H9 (cell line): Measurements from ENCODE around the gene PDZK1IP1. TPM values are rescaled to one million over a fixed set of nuclear protein-coding genes. Genes with fewer than 3 reads are reported as not detected.
A peak's percentile ranks its signal among the peaks of the same experiment; 100 is the strongest.

Experiments used
- DNase-seq: peaks from one replicate; pipeline ENCODE4 v3.0.0-alpha.2; 2017
- H2AFZ ChIP-seq: one replicate; pipeline ENCODE4 v1.6.1; 2013; ENCODE audit warnings: mild to moderate bottlenecking, low read length, control low read depth, moderate library complexity
- H2AK5ac ChIP-seq: 2 replicates; pipeline ENCODE4 v1.6.1; 2013; ENCODE audit warnings: low read length, control low read depth, mixed read lengths; ENCODE audit not compliant: insufficient read length
- H2BK120ac ChIP-seq: one replicate; pipeline ENCODE4 v1.6.1; 2013; ENCODE audit warnings: low read depth, mild to moderate bottlenecking, low read length, control low read depth, inconsistent platforms; ENCODE audit not compliant: poor library complexity, severe bottlenecking
- H2BK12ac ChIP-seq: 2 replicates; pipeline ENCODE4 v1.6.1; 2013; ENCODE audit warnings: low read length, control low read depth, mixed read lengths, low read depth; ENCODE audit not compliant: insufficient read length
- H2BK15ac ChIP-seq: 2 replicates; pipeline ENCODE4 v1.6.1; 2013; ENCODE audit warnings: low read depth, low read length, control low read depth
- H2BK20ac ChIP-seq: one replicate; pipeline ENCODE4 v1.6.1; 2013; ENCODE audit warnings: low read depth, mild to moderate bottlenecking, low read length, control low read depth, inconsistent platforms; ENCODE audit not compliant: poor library complexity, severe bottlenecking
- H2BK5ac ChIP-seq: 2 replicates; pipeline ENCODE4 v1.6.1; 2013; ENCODE audit warnings: low read length, control low read depth, mixed read lengths; ENCODE audit not compliant: insufficient read length
- H3K14ac ChIP-seq: 2 replicates; pipeline ENCODE4 v1.6.1; 2013; ENCODE audit warnings: low read length, control low read depth; ENCODE audit not compliant: insufficient read depth
- H3K18ac ChIP-seq: 2 replicates; pipeline ENCODE4 v1.6.1; 2013; ENCODE audit warnings: low read depth, mild to moderate bottlenecking, mixed read lengths, low read length, control low read depth; ENCODE audit not compliant: insufficient read length
- H3K23ac ChIP-seq: 2 replicates; pipeline ENCODE4 v1.6.1; 2013; ENCODE audit warnings: low read length, control low read depth, mixed read lengths, low read depth; ENCODE audit not compliant: insufficient read length
- H3K23me2 ChIP-seq: 2 replicates; pipeline ENCODE4 v1.6.1; 2013; ENCODE audit warnings: low read depth, mild to moderate bottlenecking, mixed read lengths, low read length, control low read depth; ENCODE audit not compliant: insufficient read length, poor library complexity, severe bottlenecking
- H3K27ac ChIP-seq: 2 replicates; pipeline ENCODE4 v1.5.1; 2013; ENCODE audit warnings: low read length, control low read depth, mixed read lengths, low read depth; ENCODE audit not compliant: insufficient read length
- H3K27me3 ChIP-seq: 2 replicates; pipeline ENCODE4 v1.6.1; 2013; ENCODE audit warnings: low read length, control low read depth, inconsistent platforms; ENCODE audit not compliant: insufficient read depth
- H3K4ac ChIP-seq: 2 replicates; pipeline ENCODE4 v1.6.1; 2013; ENCODE audit warnings: low read depth, mild to moderate bottlenecking, control low read depth, inconsistent platforms, low read length, moderate library complexity
- H3K4me1 ChIP-seq: 2 replicates; pipeline ENCODE4 v1.6.1; 2013; ENCODE audit warnings: low read length, control low read depth, inconsistent platforms; ENCODE audit not compliant: insufficient read depth
- H3K4me2 ChIP-seq: 2 replicates; pipeline ENCODE4 v1.6.1; 2013; ENCODE audit warnings: low read length, control low read depth, mixed read lengths; ENCODE audit not compliant: insufficient read length, insufficient read depth
- H3K56ac ChIP-seq: 2 replicates; pipeline ENCODE4 v1.6.1; 2013; ENCODE audit warnings: low read depth, mild to moderate bottlenecking, mixed read lengths, low read length, control low read depth; ENCODE audit not compliant: insufficient read length
- H3K79me1 ChIP-seq: 2 replicates; pipeline ENCODE4 v1.6.1; 2013; ENCODE audit warnings: low read depth, mild to moderate bottlenecking, moderate library complexity, low read length, control low read depth, inconsistent platforms; ENCODE audit not compliant: insufficient read depth, poor library complexity, severe bottlenecking
- H3K79me2 ChIP-seq: 2 replicates; pipeline ENCODE4 v1.6.1; 2013; ENCODE audit warnings: low read length, control low read depth, inconsistent platforms; ENCODE audit not compliant: insufficient read depth
- H3K9ac ChIP-seq: 2 replicates; pipeline ENCODE4 v1.6.1; 2013; ENCODE audit warnings: low read length, control low read depth, mixed read lengths; ENCODE audit not compliant: insufficient read length; ENCODE audit errors: extremely low read depth
- H3K9me3 ChIP-seq: one replicate; pipeline ENCODE4 v1.6.1; 2013; ENCODE audit warnings: low read depth, low read length, inconsistent platforms; ENCODE audit not compliant: control insufficient read depth
- H3T11ph ChIP-seq: one replicate; pipeline ENCODE4 v1.6.1; 2013; ENCODE audit warnings: mild to moderate bottlenecking, low read length, control low read depth, inconsistent platforms
- H4K20me1 ChIP-seq: one replicate; pipeline ENCODE4 v1.6.1; 2013; ENCODE audit not compliant: control insufficient read depth, insufficient read length, insufficient read depth
- H4K5ac ChIP-seq: 2 replicates; pipeline ENCODE4 v1.6.1; 2013; ENCODE audit warnings: low read depth, mild to moderate bottlenecking, mixed read lengths, low read length, control low read depth; ENCODE audit not compliant: insufficient read length
- H4K8ac ChIP-seq: replicated peaks from 2 replicates; pipeline ENCODE4 v1.6.1; 2013; ENCODE audit warnings: low read length, control low read depth, mixed read lengths, low read depth; ENCODE audit not compliant: insufficient read length
- H4K91ac ChIP-seq: 2 replicates; pipeline ENCODE4 v1.6.1; 2013; ENCODE audit warnings: low read depth, mild to moderate bottlenecking, moderate library complexity, mixed read lengths, low read length, control low read depth; ENCODE audit not compliant: insufficient read length
- H3K27ac Mint-ChIP-seq, 3 experiments: 2 replicates in 2 of 3; 3 replicates in 1 of 3; pipeline ENCODE4 v1.8.0; 2020 to 2021; ENCODE audit warnings: mixed read lengths in 3 of 3, mild to moderate bottlenecking in 1 of 3, moderate library complexity in 1 of 3
- H3K27me3 Mint-ChIP-seq: 2 replicates; pipeline ENCODE4 v1.8.0; 2021; ENCODE audit warnings: low read depth, mild to moderate bottlenecking, moderate library complexity, mixed read lengths
- H3K36me3 Mint-ChIP-seq, 3 experiments: 2 replicates in 2 of 3; 3 replicates in 1 of 3; pipeline ENCODE4 v1.8.0; 2020 to 2021; ENCODE audit warnings: low read depth in 3 of 3, mixed read lengths in 3 of 3; ENCODE audit not compliant: insufficient read depth in 1 of 3
- H3K4me1 Mint-ChIP-seq, 2 experiments: 2 replicates each; pipeline ENCODE4 v1.8.0; 2020; ENCODE audit warnings: mixed read lengths in 2 of 2
- H3K4me3 Mint-ChIP-seq, 2 experiments: 2 replicates in 1 of 2; 3 replicates in 1 of 2; pipeline ENCODE4 v1.8.0; 2020 to 2021; ENCODE audit warnings: mild to moderate bottlenecking in 2 of 2, mixed read lengths in 2 of 2, moderate library complexity in 1 of 2
- H3K9me3 Mint-ChIP-seq, 2 experiments: 2 replicates in 1 of 2; 3 replicates in 1 of 2; pipeline ENCODE4 v1.8.0; 2020; ENCODE audit warnings: mild to moderate bottlenecking in 2 of 2, mixed read lengths in 2 of 2, moderate library complexity in 1 of 2
- CTCF ChIP-seq: fragments of 200-600 bp; sonication (generic); conservative IDR thresholded peaks from 3 replicates; pipeline ENCODE4 v1.8.0; 2021; ENCODE audit warnings: antibody characterized with exemption, mild to moderate bottlenecking
- WGBS: extraction: QIAGEN DNeasy Blood & Tissue Kit; methylation state at CpG from one replicate; pipeline ENCODE4 v1.1.7; 2013; ENCODE audit warnings: missing lambda C conversion rate, low lambda C conversion rate, mixed read lengths; ENCODE audit not compliant: insufficient read length; ENCODE audit errors: extremely low coverage; 5-methylcytosine and 5-hydroxymethylcytosine counted together
- total RNA-seq: library from RNA; stranded (reverse); gene quantifications from 2 replicates; pipeline ENCODE4 v1.2.1, GENCODE V29; 2021

The PDZK1IP1 gene
- total RNA-seq, 1 experiment from 2014 or later, result not detected

DNA sequence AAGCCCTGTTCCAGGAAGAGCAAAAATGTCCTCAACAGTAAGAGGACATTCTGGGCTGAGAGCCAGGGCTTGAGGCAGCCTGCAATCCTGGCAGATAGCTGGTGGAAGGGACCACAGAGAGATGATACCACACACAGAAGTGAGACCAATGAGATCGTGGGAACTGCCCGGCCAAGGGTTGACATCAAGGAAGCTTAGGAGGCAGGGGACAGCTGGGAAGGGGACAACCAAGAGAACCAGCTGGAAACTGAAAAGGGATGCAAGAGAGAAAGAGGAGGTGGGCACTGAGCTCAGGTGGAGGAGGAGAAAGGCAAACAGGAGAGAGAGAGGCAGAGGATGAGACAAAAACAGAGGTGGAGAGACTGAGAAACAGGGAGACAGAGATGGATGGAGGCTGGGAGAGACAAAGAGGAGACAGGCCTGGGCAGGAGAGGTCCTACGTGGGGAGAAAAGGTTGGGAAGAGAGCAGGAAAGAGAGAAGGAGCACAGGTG, 9.2 kb downstream of the PDZK1IP1 start:
- Histone ChIP-seq H3K18ac (no peak overlapping the region), H4K8ac (no peak overlapping the region), H3K23ac (no peak overlapping the region), H3T11ph (no peak overlapping the region), H2BK12ac (no peak overlapping the region), H3K56ac (no peak overlapping the region), H3K4me1 (0 out of 2 replicates have a peak, but pooled peaks cover 2% of the 10 kb centered on the region), H3K23me2 (peaks cover 8% of the 10 kb centered on the region), H2AK5ac (no peak overlapping the region), H3K9me3 (no peaks in the 10 kb centered on the region), H2BK120ac (no peak overlapping the region), H3K4me2 (no peak overlapping the region), H3K4ac (no peak overlapping the region), H3K9ac (no peak overlapping the region), H2BK15ac (no peak overlapping the region), H3K79me1 (no peaks in the 10 kb centered on the region), H4K5ac (no peak overlapping the region), H2BK20ac (no peak overlapping the region), H2AFZ (no peak overlapping the region), H4K91ac (no peak overlapping the region), H3K27ac (no peak overlapping the region), H3K79me2 (no peaks in the 10 kb centered on the region), H3K14ac (no peak overlapping the region), H3K27me3 (peaks cover 4% of the 10 kb centered on the region; the same call in 1 of the 2 replicates), H2BK5ac (no peak overlapping the region), H4K20me1 (no peaks in the 10 kb centered on the region)
- TF ChIP-seq CTCF, result no peak
- peaks cover 5 to 10% of the 10 kb centered on the region in 2 experiments; a peak in 2 of 5 replicates for H3K9me3 Mint-ChIP-seq
- no peak overlapping the region; a peak in 1 of 7 replicates for H3K27ac Mint-ChIP-seq
- WGBS, result no CpG with 5 or more reads among the region's 3 CpGs
- H3K36me3 Mint-ChIP-seq, result 0 out of 7 replicates have a peak, but pooled peaks cover 0 to 3% (median 0%) of the 10 kb centered on the region in 3 experiments
- peaks cover 64% of the 10 kb centered on the region for H3K27me3 Mint-ChIP-seq
- peak overlapping the region in 1 of 2 experiments; percentile 32; a peak in 1 of 5 replicates for H3K4me3 Mint-ChIP-seq
- no peak for DNase-seq
- peaks cover 16 to 18% of the 10 kb centered on the region in 2 experiments for H3K4me1 Mint-ChIP-seq
